Smooth muscle cell of trachea (primary cell): ENCODE results near the gene CXCL8. TPM values are rescaled to one million over a fixed set of nuclear protein-coding genes. Genes with fewer than 3 reads are reported as not detected.

ENCODE experiments used
- total RNA-seq: library from RNA; depleted of rRNA; stranded (reverse); fragments of >200 nt; gene quantifications from 2 replicates; pipeline ENCODE4 v1.2.1, GENCODE V29; 2014

CXCL8 gene
- 0.58 and 6.3 TPM in 2 replicates for total RNA-seq

GRCh38 chr4:73740353-73740778, at the start of gene CXCL8:
TSS of gene CXCL8 (plus strand) at chr4:73740569. CDS start at chr4:73740659, 90 bp downstream.

Other genes with a start within 250 kb of the CXCL8 start
- gene RASSF6, start 120.1 kb upstream of the CXCL8 start, total RNA-seq: under 0.01 TPM in 2 replicates
- 1.5 and 3.5 TPM in 2 replicates for gene CXCL6, start 96.1 kb downstream of the CXCL8 start, total RNA-seq
- 0.58 and 0.66 TPM in 2 replicates for gene PF4V1, start 112.7 kb downstream of the CXCL8 start, total RNA-seq
- gene CXCL1, start 128.8 kb downstream of the CXCL8 start, total RNA-seq: 3.1 and 16.4 TPM in 2 replicates
- gene PF4, start 241.5 kb downstream of the CXCL8 start, total RNA-seq: 0.58 TPM in 1 of 2 replicates, not detected in the other
- gene PPBP, start 247.6 kb downstream of the CXCL8 start, total RNA-seq: not detected in 2 replicates